HG03457 (cell line): ENCODE data around the gene PIEZO1.
"Not testable (repeated sequence)": the region's sequence is repeated elsewhere in the genome, so short reads cannot be mapped to it uniquely, and the experiment has no call there.

Experiments used
- ATAC-seq: cut with Tn5 transposase; IDR thresholded peaks from one replicate; pipeline ENCODE4 v1.9.1; 2021; ENCODE audit warnings: moderate number of reproducible peaks; ENCODE audit not compliant: unreplicated experiment

The PIEZO1 gene

DNA sequence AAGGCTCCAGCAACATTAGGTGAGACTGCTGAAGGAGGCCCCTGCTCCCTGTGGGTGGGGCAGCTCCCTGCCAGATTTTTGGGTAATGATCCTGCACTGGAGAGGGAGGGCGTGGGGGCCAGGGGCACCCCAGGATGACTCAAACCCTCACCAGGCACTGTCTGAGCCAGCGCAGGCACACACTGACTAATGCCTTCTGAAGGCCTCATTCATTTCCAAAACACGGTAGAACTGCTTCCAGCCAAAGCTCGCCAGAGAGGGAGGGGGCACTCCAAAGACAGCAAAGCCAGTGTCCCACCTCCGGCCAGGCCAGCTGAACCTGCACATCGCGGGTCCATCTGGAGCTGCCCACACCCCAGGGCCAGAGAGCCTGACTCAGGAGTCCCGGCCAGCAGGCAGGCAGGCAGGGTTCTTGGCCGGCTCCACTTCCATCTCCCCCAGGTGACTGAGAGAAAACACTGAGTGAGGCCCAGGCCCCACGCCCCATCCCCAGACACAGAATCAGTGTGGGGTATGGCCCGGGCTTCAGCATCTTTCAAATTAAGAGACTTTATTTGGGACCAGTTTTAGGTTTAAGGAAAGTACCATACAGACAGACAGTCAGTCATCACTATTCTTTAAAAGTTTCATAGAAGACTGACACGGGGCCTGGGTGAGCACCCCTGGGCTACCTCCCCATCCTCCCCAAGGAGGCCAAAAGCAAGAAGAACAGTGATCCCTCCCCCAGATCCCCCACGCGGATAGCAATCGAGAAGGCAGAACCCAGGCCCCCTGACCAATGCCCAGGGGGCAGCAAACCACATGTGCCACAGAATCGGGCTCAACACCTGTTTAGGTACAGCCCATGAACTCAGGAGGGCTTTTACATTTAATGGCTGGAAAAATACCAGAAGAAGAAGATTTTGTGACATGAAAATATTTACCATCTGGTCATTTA, 2.3 kb downstream of the PIEZO1 start:
- no peak for ATAC-seq

DNA sequence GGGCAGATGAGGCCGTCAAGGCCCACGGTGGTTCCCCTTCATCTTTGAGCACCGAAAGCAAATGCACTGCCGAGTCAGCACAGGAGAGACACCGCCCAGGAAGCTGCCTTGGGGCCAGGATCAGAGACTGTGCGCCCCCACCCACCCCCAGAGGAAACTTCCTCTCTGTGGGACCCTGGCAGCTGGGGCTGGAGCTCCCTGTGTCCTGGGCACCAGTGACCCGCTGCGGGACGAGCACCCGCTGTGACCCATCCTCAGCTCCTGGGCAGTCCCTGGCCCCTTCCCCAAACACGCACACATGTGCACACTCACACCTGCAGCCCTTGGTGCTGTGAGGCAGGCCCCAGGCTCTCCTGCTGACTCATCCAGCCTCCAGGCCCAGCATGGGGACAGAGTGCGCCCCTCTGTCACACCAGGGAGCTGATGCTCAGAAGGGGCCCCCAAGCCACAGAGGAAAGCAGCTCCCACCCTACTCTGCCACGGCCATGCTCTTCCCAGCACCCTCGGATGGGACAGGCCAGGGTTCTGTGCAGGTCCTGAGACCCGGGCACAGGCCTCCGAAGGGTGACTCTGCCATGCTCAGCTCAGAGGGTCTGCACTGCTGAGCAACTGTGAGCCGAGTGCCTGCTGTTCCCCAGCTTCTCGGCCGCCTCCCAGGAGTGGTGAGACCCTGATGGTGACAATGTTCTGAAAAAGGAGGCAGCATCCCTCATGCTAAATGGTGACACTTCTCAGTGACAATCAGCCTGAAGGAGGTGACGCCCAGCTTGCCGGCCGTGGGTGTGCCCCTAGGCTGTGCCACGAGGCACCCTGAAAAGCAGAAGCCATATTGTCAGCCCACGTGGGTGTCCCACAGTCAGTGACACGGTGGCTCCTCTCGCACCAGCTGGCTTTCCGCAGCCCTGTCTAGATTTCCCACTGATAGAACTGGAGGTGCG, 3.6 kb downstream of the PIEZO1 start:
- no peak for ATAC-seq

DNA sequence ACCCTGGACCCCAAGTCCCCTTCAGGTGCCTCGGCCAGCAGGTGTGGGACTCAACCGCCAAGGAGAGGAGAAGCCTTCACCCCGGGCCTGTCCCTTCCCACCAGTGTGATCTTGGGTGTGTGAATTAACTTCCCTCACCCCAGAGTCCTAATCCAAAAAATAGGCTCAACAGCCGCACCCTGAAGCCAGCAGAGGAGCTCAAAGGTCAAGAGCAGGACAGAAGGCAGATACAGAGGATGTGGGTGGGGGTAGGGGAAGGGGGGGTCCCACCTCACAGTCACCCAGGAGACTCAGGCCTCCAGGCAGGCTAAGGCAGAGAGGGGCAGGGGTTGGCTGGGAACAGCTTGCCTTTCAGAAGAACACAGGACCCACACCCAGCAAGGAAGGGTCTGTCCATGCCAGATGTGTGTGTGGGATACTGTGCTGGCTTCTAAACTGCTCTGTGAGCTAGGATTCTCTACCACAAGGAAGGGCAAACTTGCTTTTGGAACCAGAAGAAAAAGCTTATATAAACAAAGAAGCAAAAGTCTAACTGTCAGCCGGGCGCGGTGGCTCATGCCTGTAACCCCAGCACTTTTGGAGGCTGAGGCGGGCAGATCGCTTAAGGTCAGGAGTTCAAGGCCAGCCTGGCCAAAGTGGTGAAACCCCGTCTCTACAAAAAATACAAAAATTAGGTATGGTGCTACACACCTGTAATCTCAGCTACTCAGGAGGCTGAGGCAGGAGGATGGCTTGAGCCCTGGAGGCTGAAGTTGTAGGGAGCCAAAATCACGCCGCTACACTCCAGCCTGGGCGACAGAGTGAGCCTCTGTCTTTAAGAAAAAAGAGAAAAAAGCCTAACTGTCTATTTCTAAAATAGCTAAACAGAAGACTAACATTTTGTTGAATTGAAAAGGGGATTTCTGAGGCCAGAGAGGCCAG, 4.6 kb downstream of the PIEZO1 start:
- no peak for ATAC-seq

DNA sequence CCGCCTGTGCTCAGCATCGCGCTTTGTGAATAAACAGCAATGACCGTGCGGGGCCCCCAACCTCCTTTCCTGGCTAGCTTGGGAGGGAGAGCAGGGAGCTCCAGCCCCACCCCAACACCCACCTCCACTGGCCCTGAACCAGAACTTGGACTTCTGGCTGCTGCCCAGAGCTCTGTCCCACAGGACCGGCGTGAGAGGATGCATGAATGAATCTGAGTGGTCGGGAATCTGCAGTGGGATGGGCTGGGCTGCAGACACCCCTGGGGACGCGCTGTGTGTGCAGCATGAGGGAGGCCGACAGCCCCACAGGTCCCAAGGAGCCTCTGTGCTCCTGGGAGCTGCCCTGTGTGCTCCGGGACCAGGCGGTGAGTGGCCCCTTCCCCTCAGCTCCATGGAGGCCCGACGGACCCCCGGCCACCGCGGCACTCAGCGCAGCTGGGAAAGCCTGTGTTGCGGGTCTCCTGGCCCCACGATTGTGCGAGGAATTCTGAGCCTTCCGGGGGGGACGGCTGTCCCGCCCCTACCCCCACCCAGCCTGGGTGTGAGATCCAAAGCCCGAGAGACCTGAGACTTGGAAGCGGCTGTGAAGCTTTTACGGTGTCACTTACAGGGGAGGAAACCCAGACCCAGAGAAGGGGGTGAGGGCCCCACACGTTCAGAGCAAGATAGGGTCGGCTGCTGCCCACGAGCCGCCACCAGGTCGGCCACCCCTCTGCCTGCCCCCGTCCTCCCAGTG, 5.4 kb downstream of the PIEZO1 start:
- ATAC-seq: no peak

DNA sequence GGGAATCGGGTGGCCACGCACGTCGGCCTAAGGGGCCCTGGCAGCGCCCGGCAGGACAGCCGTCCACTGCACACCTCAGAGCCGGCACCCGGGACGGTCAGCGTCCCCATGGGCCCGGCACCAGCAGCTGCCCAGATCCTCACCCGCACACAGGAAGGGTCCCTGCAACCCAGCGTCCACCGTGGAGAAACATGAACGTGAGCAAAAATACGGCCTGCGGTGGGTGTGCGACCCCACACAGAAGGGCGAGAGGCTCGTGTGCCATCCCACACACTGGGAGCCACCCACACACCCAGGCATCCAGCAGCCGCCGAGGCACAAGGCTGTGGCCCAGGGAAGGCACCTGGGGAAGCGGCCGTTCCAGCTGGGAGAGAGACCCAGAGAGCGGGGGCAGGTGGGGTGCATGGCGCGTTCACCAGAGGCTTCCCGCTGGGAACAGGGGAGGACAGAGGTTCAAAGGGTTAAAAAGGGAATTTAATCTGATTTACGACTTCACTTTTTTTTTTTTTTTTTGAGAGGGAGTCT, 6.4 kb downstream of the PIEZO1 start:
- ATAC-seq: no peak

DNA sequence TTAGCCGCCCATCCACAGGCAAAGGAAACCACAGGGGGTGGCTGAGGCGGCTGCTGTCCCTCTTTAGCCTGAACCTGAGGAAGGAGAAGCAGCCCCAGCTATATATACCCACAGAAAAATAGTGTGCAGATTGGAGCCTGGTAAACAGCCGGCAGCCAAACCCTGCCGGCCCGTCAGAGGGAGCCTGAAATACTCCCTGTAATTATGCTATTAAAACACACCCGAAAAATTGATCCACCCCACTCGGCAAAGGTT, 6.8 kb downstream of the PIEZO1 start:
- no peak for ATAC-seq

DNA sequence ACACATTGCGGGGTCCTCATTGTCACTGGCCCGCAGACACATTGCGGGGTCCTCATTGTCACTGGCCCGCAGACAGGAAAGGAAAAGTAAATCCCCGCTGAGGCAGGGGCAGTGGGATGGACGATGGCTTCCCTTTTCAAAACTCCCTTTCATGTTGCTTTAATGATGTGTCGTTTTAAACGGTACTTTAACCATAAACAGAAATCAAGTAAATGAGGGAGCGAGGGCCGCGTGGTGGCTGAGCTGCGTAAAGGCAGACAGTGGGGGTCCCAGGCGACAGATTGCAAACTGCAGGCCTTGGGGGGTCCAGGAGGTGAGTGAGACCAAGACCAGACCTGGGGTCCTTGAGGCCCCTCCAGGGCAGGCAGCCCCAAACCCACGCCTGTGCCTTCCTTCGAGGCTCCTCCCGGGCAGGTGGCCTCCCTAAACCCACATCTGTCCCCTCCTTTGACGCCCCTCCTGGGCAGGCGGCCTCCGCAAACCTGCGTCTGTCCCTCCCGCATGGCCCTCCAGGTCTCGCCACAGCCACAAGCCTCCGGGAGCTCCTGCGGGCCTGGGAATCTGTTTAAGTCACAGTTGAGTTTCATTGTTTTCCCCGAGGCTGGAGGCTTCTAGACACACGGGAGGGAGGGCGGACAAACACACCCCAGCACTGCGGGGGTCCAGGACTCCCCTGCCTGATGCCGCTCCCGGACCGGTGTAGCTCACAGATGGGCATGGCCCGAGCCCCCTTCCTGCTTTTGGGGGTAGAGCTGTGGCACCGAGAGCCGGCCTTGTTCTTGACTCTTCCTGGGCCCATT, 7.3 kb downstream of the PIEZO1 start:
- ATAC-seq: no peak

DNA sequence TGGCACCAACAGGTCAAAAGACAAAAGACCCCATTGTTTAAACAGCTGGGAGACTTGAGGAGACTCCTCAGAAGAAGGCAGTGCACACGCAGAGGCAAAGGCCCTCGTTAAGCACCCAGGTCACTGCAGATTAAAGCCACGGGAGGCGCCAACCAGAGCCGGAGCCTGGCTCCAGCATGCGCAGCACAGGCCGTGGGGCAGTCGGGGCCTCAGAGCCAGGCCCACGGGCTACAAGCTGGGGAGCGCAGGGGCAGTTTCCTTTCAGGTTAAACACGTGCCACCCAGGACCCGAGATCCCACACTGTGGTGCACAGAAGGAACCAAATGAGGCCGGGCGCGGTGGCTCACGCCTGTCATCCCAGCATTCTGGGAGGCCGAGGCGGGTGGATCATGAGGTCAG, 9.2 kb downstream of the PIEZO1 start:
- no peak for ATAC-seq

DNA sequence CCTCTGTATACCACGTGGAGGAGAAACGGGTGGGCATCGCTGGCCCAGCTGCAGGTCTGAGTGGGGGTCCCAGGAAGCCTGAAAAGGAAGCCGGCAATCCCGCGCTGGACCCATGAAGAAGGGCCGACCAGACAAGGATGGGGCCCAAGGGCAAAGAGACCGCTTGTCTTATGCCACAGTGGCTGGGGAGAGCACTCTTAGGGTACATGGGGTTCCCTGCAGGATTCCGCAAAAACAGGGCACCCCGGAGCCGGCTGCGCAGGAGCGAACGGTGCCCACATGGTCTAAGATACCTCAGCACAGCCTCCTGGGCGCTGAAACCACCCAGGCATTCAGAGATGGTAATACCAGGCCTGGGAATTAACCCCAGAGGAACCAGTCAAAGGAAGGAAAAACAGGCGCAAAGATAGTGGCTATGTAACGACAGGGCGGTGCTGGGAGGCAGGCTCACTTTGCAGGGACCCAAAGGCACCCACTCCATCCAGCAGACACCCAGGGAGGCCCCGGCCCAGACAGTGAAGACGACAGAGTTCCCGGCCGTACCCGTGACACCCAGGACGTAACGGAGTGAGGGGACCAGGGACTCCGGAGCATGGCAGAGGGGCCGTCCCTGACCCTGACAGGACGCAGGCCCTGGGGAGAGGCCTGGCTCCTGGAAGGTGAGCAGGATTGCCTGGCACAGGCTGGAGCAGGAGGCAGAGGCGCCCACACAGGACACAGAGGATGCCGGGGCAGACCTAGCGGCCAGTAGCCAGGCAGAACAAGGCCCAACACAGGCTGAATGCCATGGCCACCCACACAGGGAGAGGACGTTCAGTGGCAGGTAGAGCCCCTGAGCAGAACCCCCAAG, 10.3 kb downstream of the PIEZO1 start:
- no peak for ATAC-seq

DNA sequence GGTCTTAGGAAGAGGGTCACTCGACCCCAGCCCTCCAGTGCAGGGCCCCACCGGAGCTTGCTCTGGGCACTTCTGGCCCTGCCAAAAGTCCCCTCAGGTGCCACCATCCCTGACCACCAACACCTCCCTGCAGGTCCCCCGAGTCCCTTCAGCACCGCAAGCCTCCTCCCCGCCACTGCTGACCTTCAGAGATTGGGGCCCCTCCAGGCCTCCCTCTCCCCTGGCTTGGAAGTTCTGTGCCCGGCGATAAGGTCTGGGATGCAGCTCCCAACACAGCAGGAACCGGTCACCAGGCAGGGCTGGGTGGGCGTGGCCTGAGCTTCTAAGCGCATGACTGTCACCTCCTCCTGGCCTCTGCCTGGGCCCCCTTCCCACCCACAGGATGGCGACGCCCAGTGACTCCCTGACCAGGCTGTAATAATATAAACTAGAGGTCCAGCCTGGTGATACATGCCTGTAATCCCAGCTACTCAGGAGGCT, 11.2 kb downstream of the PIEZO1 start:
- no peak for ATAC-seq

DNA sequence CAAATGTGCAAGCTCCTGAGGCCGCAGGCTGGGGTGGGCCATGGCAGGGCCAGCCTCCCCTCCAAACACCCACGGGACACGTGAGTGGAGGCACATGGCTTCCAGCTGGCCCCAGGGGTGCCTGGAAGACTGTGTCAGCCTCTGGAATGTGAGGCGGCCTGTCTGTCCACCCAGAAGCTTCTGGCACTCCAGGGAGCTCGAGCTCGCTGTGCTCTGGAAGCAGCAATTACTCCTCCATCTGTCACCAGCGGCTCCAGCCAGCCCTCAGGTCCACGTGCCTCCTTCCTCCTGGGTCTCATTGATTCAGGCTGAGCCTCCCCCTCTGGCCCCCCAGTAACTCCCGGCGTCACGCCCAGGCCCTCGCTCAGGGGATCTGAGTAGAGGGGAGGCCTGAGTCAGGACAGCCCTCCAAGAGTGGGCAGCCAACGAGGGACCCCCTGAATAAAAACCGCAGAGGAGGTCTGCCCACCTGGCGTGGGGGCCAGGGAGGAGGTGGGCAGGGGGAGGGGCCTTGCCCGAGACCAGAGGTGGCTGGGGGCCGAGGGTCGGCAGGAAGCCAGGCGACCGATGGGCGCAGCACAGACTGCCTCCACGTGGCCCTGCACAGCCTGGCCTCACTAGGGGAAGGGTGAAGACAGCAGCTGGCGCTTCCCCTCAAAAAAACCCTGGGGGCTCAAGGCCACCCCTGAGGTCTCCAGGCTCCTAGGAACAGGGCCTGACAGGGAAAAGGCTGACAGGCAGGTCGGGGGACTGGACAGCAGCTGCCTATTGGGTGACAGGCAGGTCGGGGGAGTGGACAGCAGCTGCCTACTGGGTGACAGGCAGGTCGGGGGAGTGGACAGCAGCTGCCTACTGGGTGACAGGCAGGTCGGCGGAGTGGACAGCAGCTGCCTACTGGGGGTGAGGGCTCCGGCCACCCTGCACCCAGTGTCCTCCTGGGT, 11.9 kb downstream of the PIEZO1 start:
- ATAC-seq: no peak

DNA sequence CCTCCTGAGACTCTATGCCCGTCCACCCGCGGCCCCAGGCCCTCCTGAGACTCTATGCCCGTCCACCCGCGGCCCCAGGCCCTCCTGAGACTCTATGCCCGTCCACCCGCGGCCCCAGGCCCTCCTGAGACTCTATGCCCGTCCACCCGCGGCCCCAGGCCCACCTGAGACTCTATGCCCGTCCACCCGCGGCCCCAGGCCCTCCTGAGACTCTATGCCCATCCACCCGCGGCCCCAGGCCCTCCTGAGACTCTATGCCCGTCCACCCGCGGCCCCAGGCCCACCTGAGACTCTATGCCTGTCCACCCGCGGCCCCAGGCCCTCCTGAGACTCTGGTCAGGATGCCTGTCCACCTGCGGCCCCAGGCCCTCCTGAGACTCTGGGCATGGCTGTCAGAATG, 13.2 kb downstream of the PIEZO1 start:
- not testable (repeated sequence) for ATAC-seq

DNA sequence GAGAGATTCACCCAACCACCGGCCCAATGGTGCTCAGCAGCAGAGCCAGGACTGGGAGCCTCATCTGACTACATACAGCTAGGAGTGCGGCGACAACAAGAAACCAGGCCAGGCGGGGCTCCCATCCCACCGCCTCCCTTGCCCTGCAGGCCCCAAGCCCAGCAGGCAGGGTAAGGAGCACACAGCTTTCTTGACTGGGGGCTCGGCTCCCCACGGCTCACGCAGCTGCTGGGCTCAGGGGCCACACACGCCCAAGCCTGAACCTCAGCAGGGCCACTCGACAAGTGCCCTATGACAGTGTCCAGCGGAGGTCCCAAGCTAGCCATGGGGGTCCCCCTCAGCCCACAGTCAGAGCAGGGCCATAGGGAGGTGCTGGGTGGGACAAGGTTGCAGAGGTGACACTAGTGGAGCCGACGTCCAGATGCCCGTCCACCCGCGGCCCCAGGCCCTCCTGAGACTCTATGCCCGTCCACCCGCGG, 13.7 kb downstream of the PIEZO1 start:
- no peak for ATAC-seq

DNA sequence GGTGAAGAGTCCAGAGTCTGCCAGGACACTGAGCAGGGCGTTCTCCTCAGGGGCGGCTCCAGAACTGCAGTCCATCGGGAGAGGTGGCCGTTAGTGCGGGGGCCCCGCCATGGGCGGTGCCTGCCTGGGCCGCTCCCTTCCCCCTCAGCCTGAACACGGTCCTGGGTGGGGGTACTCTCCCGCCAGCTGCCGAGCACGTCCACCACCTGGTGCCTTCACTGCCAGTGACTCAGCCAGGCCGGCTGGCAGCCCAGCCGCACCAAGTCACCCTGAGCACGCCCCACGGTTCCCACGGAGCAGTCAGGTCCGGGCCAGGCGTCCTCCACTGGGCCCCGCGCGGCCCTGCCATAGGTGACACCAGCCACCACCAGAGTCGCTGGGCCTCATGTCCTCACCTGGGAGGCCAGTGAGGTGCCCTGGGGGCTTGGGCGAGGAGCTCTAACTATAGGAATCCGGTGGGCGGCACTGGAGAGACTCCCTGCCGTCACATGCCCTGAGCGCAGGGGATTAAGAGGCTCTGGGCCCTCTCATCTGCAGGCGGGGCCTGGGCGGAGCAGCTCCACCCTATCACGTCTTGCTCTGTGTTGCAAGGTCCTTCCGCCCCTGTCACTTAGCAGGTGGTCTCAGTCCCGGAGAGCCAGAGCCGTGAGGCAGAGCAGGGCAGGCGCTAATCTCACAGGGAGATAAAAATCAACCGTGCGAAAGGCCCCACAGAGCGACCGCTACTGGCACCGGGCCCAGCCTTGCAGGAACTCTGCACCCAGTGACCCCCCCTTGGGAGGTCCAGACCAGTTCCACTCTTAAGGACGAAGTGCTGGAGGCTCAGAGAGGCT, 14.3 kb downstream of the PIEZO1 start:
- ATAC-seq: no peak

DNA sequence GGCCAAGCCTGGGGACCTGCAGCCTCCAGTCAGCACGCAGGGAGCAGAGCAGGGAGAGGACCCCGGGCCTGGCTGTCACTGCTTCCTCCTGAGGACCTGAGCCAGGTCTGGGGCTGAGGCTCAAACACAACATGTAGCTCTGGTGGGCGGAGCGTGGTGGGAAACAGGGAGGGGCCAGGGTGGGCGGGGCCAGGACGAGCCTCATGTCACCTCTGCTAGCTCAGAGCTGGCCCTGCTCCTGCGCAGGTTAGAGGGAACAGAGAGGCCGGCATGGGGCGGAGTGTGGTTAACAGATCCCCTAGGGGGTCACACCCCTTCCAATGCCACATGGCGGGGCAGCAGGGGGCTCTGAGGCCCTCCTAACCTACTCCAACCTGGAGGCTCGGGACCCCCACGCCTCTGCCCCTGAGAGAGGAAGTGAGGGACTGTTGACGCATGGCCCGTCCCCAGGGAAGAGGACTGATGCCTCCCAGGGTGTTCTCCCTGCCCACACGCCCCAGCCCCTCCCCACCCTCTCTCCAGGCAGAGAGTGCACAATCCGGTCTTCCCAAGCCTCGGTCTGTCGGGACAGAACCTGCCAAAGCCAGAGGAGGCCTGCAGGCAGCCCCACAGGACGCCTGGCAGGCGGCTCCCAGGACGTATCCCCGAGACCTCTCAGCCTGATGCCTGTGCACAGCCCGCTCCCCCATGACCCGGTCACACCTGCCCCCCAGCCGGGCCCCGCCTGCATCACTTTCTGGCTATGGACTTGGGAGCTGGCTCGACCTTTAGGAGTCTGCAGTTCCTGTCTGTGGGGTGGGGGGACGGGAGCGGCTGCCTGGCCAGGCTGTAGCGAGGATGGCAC, 15.2 kb downstream of the PIEZO1 start:
- ATAC-seq: no peak
